Measurements from ENCODE around the gene SDHAF2. TPM values are rescaled to one million over a fixed set of nuclear protein-coding genes. Genes with fewer than 3 reads are reported as not detected.

The SDHAF2 gene
- total and polyA plus RNA-seq, 11 donors: 25.7 to 124 (median 34.5) TPM

DNA sequence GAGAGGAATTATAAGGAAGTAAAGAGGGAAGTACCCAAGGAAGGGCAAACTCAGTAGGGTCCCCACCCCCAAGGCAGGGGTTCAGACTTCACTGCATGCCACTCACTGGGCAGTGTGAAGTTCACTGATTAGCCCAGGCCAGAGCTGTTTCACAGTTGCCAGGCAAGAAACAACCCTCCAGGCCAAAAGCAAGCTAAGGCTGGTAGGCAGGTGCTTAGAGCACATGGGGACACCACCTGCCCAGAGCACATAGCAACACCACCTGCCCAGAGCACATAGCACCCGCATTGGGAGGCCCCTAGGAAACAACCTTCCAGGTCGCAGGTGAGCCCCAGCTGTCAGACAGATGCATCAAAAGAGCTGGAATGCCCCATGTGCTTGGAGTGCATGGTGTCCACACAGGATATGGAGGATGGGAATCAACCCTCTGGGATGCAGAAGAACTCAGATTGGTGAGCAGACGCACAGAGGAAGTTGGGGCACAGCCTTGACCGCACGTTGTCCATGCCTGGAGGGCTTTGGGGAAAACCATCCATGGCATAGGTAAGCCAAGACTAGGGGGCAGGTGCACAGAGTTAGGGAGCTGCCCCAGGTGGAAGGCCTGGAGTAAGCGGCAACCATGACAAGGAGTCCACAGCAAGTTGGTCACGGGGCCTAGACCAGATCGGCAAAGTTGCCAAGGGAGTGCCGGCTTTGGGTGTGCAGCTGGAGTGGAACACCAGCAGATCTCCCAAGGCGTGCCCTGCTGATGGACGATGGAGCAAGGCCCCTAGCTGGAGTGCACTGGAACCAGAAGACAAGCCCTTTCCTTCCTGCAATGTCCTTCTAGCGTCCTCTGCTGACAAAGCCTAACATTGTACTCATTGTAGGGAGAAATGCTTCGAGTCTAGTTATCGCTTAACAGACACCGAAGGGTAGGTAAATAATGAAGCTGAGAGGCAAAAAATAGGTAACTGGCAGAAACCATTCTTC lies 45.4 kb upstream of the SDHAF2 start:
- WGBS, 4 donors: 87 to 91% (median 89%) methylated on average over 15 of the region's 15 CpGs
- no peaks in the 10 kb centered on the region for H3K9me3 ChIP-seq
- ATAC-seq (peak in 2 of 4 donors; percentile 14 to 43), DNase-seq (no peak)
- H3K36me3 ChIP-seq: peaks cover 0 to 4% (median 0%) of the 10 kb centered on the region in 9 donors
- H3K27ac ChIP-seq: no peak overlapping the region
- intact Hi-C loops (cut with DNase I): loop anchor here (1.0 to 10.0 kb wide), 5 partner anchors 48 to 130 kb away; no protein-coding TSS in a partner anchor
- no peak overlapping the region for H3K4me3 ChIP-seq
- peaks cover 0 to 8% (median 0%) of the 10 kb centered on the region in 12 donors for H3K4me1 ChIP-seq
- no peaks in the 10 kb centered on the region for H3K27me3 ChIP-seq
- TF ChIP-seq, protein P1, sequence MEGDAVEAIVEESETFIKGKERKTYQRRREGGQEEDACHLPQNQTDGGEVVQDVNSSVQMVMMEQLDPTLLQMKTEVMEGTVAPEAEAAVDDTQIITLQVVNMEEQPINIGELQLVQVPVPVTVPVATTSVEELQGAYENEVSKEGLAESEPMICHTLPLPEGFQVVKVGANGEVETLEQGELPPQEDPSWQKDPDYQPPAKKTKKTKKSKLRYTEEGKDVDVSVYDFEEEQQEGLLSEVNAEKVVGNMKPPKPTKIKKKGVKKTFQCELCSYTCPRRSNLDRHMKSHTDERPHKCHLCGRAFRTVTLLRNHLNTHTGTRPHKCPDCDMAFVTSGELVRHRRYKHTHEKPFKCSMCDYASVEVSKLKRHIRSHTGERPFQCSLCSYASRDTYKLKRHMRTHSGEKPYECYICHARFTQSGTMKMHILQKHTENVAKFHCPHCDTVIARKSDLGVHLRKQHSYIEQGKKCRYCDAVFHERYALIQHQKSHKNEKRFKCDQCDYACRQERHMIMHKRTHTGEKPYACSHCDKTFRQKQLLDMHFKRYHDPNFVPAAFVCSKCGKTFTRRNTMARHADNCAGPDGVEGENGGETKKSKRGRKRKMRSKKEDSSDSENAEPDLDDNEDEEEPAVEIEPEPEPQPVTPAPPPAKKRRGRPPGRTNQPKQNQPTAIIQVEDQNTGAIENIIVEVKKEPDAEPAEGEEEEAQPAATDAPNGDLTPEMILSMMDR (IDR thresholded peaks at IDR 0.05): no peak
- TF ChIP-seq POLR2A (IDR thresholded peaks at IDR 0.05): no peak

DNA sequence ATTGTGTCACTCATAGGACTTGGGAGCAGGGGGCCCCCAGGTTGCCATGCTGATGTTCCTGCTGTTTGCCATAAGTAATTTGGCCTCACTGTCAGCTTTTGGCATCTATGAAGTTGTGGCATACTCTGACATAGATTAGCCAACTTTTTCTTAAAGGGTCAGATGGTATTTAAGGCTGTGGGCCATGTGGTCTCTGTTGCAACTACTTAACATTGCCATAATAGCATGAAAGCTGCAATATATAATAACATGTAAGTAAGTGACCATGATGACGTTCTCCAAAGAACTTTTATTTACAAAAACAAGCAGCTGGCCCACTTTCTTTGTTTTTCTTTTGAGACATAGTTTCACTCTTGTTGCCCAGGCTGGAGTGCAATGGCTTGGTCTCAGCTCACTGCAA lies 39.8 kb upstream of the SDHAF2 start:
- 75 to 90% (median 79%) methylated on average over 1 of the region's 1 CpG for WGBS, 4 donors
- no peak for DNase-seq

DNA sequence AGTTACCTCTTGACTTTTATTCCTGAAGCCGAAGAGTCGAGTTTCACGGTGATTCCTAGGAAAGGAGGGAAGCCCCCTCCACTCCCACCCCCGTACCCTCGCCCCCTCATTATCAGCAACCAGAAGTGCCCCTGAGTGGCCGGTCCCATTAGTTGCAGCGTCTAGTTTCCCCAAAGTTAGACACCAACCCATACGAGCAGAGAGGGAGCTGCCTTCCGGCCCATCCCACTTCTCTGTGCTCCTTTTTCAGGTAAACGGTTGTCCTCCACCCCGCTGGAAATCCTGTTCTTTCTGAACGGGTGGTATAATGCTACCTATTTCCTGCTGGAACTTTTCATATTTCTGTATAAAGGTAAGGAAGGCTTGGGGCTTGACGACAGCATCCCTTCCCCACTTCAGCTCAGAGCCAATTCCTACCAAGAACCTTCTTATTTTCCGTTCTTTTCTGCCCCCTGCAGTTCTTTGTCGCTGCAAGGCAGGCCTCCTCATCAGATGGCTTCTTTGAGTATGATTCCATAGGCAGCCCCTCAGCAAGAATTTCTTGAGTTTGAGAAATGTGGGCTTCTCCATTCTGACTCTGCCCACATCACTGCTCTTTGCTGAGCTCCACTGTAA lies 36.8 kb upstream of the SDHAF2 start:
- DNase-seq: no peak
- Histone ChIP-seq H3K4me3 (peak overlapping the region; percentile 30 to 99 (median 76)), H3K27me3 (no peaks in the 10 kb centered on the region), H3K36me3 (peaks cover 0 to 40% (median 27%) of the 10 kb centered on the region in 9 donors), H3K27ac (peak overlapping the region in 10 of 12 donors; percentile 72 to 91 (median 84)), H3K4me1 (peaks cover 0 to 20% (median 15%) of the 10 kb centered on the region in 12 donors), H3K9me3 (no peaks in the 10 kb centered on the region)
- ATAC-seq: peak in 3 of 4 donors; percentile 8 to 26 (median 21)
- intact Hi-C loops (cut with DNase I): no loop called here
- 2 to 5% (median 3%) methylated on average over 15 of the region's 15 CpGs for WGBS, 4 donors
- TF ChIP-seq, protein P1 (IDR thresholded peaks at IDR 0.05): no peak
- TF ChIP-seq POLR2A (IDR thresholded peaks at IDR 0.05): no peak

More for the DNA sequence above, 39.8 kb upstream of the SDHAF2 start:
- intact Hi-C loops (cut with DNase I): no loop called here
- H3K27ac ChIP-seq: no peak overlapping the region
- no peaks in the 10 kb centered on the region for H3K9me3 ChIP-seq
- H3K27me3 ChIP-seq: no peaks in the 10 kb centered on the region
- H3K36me3 ChIP-seq: peaks cover 0 to 13% (median 6%) of the 10 kb centered on the region in 9 donors
- H3K4me1 ChIP-seq: peaks cover 0 to 28% (median 15%) of the 10 kb centered on the region in 12 donors
- TF ChIP-seq POLR2A (IDR thresholded peaks at IDR 0.05): no peak
- TF ChIP-seq, protein P1 (IDR thresholded peaks at IDR 0.05): no peak
- ATAC-seq: no peak
- H3K4me3 ChIP-seq: no peak overlapping the region

DNA sequence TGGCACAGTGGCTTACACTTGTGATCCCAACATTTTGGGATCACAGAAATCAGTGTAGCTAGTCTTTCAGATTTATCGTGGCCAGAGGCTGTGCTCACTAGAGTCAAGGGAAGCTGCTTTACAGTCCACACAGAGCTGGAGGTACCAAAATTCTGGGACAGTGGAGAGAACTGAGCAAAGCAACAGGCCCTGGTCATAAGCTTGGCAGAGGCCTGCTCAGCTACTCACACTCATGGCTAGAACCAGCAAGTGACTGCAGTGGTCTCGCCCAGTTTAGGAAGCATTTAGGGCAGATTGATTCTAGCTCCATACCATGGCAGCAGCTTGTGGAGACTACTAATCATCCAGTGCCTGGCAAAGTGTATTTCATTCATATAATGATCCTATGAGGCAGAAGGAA lies 28.8 kb upstream of the SDHAF2 start:
- H3K36me3 ChIP-seq: peaks cover 0 to 97% (median 78%) of the 10 kb centered on the region in 9 donors
- DNase-seq: no peak
- 78 to 92% (median 89%) methylated on average over 2 of the region's 2 CpGs for WGBS, 4 donors
- TF ChIP-seq, protein P1 (IDR thresholded peaks at IDR 0.05): no peak
- TF ChIP-seq POLR2A (IDR thresholded peaks at IDR 0.05): no peak
- H3K4me3 ChIP-seq: no peak overlapping the region
- H3K27ac ChIP-seq: no peak overlapping the region
- H3K4me1 ChIP-seq: no peaks in the 10 kb centered on the region
- ATAC-seq: peak in 1 of 4 donors; percentile 21
- intact Hi-C loops (cut with DNase I): no loop called here
- H3K9me3 ChIP-seq: no peaks in the 10 kb centered on the region
- H3K27me3 ChIP-seq: no peaks in the 10 kb centered on the region

Measured in heart left ventricle (tissue), 16 donors.